HEK293 (cell line): ENCODE results near the gene DOK7.

Experiments used
- CTCF ChIP-seq: fragments of 450-650 bp; formaldehyde crosslinking; IDR thresholded peaks from 2 replicates; pipeline ENCODE4 v1.5.1; 2016; ENCODE audit warnings: missing biosample characterization, missing genetic modification characterization
- HOXA7 ChIP-seq: sonication (generic); formaldehyde crosslinking; IDR thresholded peaks from 2 replicates; pipeline ENCODE4 v1.8.1; 2022; ENCODE audit warnings: missing genetic modification reagents, borderline replicate concordance
- OSR2 ChIP-seq: fragments of 450-650 bp; formaldehyde crosslinking; IDR thresholded peaks from 2 replicates; pipeline ENCODE4 v1.5.1; 2016; ENCODE audit warnings: missing biosample characterization, missing genetic modification characterization
- ZNF121 ChIP-seq: fragments of 450-650 bp; formaldehyde crosslinking; IDR thresholded peaks from 2 replicates; pipeline ENCODE4 v1.5.1; 2016; ENCODE audit warnings: missing biosample characterization, missing genetic modification characterization

GRCh38 chr4:3436798-3437581 is 26.1 kb upstream of the DOK7 start:
- TF ChIP-seq HOXA7, result no peak
- no peak for TF ChIP-seq CTCF (tag by site-specific recombination)
- TF ChIP-seq OSR2 (tag by site-specific recombination), result no peak
- no peak for TF ChIP-seq ZNF121
